ENCODE measurements around the gene FCGR2B.
"Not testable (repeated sequence)": the region's sequence is repeated elsewhere in the genome, so short reads cannot be mapped to it uniquely, and the experiment has no call there.

FCGR2B gene
- 2.4 to 41.3 (median 22.4) reads per million in 17 experiments for total RNA-seq

DNA sequence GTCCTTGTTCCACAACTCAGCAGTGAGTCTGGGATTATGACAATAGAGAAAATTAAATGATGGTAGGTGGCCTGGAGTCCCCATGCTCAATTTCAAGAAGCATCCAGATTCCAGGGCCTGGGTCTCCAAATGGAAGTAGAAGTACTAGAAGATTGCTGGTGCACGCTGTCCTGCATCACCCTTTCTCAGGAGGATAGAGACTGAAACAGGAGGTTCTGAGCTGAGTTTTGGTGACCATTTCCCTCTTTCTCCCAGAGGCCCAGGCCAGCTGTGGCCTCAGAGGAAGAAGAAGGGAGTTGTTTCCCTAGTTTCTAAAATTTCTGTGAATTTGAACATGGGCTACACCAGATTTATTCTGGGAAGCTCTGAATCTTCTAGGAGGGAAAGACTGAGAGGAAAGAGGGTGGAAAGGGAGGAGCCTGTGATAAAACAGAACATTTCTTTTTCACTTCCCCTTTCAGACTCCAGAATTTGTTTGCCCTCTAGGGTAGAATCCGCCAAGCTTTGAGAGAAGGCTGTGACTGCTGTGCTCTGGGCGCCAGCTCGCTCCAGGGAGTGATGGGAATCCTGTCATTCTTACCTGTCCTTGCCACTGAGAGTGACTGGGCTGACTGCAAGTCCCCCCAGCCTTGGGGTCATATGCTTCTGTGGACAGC is at the start of gene FCGR2B:
TSS of gene FCGR2B (plus strand) at position 460 of the 656 bp plus-strand sequence. CDS start at position 559, 99 bp downstream.
- DNase-seq: not testable (repeated sequence)

DNA sequence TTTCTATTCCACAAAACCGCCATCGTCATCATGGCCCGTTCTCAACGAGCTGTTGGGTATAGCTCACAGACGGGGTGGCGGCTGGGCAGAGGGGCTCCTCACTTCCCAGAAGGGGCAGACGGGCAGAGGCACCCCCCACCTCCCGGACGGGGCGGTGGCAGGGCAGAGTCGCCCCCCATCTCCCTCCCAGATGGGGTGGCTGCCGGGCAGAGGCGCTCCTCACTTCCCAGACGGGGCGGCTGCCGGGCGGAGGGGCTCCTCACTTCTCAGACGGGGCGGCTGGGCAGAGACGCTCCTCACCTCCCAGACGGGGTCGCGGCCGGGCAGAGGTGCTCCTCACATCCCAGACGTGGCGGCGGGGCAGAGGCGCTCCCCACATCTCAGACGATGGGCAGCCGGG is 46.5 kb upstream of the FCGR2B start:
- not testable (repeated sequence) for DNase-seq

- DNase-seq: not testable (repeated sequence)
Observed at GRCh38 chr1:161618517-161618916, 44.4 kb upstream of the FCGR2B start.

GRCh38 chr1:161620399-161620798 is 42.5 kb upstream of the FCGR2B start:
- not testable (repeated sequence) for DNase-seq

GRCh38 chr1:161621181-161622000 is 41.6 kb upstream of the FCGR2B start:
- peak; percentile 77 to 86 (median 82) for DNase-seq

DNA sequence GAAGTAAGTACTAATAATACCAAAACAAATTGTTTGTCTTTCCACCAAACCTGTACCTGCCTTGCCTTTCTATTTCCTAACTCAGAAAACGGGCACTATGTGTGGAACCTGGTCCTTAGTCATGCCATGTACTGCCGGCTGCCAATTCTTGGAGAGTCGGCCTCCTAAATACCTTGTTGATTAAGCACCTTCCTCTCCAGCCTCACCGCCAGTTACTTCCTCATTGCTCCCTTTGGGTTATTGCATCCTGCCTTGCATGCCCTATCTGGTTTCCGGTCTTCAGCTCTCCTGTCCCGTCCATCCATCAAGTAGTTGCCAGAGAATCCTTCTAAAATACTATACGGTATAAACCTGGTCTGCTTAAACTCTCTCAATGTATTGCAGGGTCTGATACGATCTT is 40.9 kb upstream of the FCGR2B start:
- DNase-seq: peak in 2 of 4 experiments; percentile 19 to 20

DNA sequence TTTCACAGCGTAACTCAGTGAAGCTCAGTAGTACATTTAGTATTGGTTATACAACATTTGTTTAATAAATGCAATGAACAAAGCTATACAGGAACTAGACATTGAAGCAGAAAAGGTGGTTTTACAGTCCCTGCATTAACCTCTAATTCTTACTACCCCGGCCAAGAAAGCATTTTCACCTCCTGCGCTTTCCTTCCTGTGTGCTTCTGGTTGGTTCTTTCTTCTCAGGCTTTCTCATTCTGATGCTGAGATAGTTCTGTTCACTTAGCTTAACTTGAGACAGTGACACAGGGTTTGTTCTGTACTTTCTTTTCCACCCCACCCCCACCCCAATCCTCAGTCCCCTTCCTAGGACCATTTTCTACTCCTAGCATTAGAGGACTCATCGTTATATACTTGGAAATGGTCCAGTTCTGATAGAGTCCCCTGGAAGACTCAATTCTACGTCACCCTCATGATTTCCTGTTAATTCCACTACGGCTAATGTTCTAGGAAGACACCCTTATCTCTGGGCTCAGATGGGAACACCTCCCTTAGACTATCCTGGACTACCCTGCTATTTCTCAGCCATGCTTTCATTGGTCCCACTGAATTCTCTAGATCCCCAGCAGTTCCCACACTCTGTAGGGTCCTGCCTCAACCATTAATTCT is 39.4 kb upstream of the FCGR2B start:
- not testable (repeated sequence) for DNase-seq

- not testable (repeated sequence) for DNase-seq
Observed at GRCh38 chr1:161624605-161625004, 38.3 kb upstream of the FCGR2B start.

- peak in 1 of 4 experiments; percentile 18 for DNase-seq
Observed at GRCh38 chr1:161626445-161627146, 36.3 kb upstream of the FCGR2B start.

DNA sequence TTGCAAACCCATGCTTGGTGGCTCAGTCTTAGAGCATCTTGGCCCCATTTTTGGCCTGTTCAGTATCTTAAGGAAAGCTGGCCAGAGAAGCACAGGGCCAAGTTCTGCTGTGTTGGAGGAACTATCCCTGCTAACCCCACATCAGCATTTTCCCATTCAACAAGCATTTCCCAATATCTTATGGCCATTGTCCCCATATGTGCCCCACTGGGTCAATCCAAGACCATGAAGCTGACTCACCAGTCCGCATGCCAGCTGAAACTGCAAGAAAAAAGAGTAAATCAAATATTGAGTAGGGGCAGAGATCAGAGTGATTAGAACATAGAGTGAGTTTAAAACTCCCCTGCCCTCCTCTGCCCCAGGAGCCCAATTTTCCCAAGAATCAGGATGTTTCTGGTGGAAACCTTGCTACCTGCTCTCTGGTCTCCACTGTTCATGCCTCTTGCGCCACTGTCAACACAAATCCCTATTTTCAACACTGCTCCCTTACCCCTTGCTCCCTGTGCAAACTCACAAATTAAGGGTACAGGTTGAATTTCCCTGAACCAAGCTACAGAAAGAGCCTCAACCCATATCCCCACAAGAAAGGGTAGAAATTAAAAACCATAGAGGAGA is 32.7 kb upstream of the FCGR2B start:
- DNase-seq: peak in 2 of 4 experiments; percentile 27 to 41

DNA sequence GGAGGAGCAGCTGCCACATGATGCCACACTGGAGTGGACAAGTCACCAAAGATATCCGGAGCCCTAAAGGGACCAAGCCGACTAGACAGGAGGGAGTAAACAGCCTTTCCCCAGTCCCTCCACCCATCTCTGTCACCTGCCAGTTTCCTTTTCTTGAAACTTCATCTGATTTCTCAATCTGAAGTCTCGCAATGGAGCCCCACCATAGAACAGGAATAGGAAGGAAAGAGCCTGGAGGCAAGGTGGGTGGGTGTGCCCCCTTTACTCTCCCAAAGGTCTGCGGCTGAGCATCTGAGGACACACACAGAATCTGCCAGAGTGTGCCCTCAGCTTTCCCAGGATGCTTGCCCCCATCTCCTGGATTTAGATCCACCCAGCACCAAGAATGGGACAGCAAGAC is 31.9 kb upstream of the FCGR2B start, which contains the start of gene FCGR3B:
TSS of gene FCGR3B (minus strand) at position 101 of the 400 bp plus-strand sequence. CDS start at position 19, 82 bp downstream.
- no peak for DNase-seq

DNA sequence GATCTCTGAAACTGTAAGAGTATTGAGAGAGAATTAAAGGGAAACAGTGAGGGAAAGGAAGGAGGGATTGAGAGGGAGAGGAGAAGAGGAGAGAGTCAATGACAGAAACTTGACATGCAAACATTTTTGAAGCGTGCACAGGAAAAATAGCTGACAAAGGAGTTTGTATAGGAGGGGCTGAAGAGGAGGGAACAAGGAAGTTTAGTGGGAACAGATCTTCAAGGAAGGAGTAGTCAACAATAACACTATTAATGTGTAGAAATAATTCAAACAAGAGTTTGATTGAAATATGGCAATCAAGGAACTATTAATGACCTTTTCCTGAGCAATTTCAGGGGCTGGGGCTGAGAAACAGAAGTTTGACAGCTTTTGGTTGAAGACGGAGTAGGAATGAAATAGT is 27.9 kb upstream of the FCGR2B start:
- DNase-seq: not testable (repeated sequence)

DNA sequence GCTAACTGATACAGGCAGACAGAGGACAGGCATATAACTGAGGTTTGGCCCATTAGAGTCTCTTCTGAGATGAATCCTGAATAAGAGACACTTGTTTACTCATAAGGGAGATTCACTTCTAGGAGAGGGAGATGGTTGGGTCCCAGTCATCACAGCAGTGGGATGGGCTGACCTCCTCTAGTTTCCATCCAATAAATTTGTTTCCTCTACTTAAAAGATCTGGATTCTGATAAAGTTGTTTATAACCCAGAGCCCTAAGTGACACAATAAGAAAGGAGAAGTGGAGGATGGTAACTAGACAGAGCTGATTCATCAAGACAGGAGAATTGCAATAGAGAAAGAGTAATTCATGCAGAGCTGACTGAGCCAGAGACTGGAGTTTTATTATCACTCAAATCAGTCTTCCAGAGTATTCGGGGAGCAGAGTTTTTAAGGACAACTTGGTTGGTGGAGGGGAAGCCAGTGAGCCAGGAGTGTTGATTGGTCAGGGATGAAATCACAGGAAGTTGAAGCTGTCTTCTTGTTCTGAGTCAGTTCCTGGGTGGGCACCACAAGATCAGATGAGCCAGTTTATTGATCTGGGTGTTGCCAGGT is 26.7 kb upstream of the FCGR2B start:
- peak in 2 of 4 experiments; percentile 51 to 52 for DNase-seq

- DNase-seq: not testable (repeated sequence)
Observed at GRCh38 chr1:161636976-161637375, 26.0 kb upstream of the FCGR2B start.

DNA sequence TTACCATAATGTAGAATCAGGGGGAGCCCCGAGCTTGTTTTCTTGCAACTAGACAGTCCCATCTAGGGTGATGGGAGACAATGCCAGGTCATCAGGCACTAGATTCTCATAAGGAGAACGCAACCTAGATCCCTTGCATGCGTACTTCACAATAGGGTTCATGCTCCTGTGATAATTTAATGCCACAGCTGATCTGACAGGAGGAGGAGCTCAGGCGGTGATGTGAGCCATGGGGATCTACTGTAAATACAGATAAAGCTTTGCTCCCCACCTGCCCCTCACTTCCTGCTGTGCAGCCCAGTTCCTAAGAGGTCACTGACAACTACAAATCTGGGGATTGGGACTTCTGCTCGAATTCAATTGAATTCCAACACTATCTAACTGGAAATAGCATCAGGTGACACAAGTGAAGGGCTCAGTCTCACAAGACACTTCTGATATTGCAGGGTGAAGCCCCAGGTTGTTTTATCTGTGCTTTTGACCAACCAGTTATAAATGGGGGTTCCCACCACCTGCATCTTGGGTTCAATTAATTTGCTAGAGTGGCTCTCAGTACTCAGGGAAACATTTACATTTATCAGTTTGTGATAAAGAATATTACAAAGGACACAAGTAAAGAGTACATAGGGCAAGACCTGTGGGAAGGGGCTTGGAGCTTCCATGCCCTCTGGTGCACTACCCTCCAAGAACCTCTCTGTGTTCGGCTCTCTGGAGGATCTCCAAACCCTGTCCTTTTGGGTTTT is 24.5 kb upstream of the FCGR2B start:
- DNase-seq: not testable (repeated sequence)

GRCh38 chr1:161639203-161639602 is 23.7 kb upstream of the FCGR2B start:
- not testable (repeated sequence) for DNase-seq

- DNase-seq: peak; percentile 35 to 92 (median 71)
Observed at GRCh38 chr1:161642697-161643096, 20.2 kb upstream of the FCGR2B start.

DNA sequence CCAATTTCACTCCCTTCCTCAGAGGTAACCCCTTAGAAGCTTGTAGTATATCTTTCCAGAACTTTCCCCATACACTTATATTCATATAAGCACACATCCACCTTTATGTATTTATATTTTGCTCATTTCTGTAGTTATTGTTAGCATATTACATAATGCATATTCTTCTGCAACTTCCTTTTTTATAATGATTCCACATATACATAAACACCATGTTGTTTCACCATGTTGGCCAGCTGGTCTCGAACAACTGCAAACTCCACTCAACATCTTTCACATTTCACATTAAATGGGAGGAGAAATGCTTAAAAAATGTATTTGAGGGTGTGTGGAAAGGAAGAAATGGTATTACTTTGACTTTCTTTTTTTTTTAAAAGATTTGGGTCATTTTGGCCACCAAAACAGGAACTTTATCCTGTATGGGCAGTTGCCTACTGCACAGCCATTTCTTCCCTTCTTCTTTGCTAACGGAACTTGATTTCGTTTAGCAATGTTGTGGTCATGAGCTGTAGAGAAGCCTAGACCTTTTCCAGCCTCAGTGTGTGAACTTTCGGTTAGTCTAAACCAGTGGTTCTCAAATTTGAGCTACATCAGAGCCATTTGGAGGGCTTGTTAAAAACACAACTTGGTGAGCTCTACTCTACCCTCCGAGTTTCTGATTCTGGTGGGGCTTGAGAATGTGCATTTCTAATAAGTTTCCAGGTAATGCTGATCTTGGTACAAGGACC is 19.3 kb upstream of the FCGR2B start:
- peak in 3 of 4 experiments; percentile 44 to 61 (median 61) for DNase-seq

DNA sequence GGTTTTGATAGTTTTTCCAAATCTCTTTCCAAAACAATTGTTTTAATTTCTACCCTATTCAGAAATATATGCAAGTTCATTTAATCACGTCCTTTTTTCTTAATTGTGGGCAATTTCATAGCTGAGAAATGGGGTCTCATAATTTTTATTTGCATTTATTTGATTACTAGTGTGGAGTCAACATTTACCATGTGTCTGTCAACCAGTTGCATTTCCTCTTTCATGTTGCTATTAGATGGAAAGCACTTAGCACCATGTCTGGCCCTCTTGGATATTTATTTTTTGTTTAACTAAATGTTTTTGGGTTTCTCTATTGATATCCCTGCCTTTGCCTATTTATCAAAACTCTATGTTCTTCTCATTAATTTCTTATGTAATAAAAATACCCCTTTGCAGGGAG is 18.1 kb upstream of the FCGR2B start:
- DNase-seq: peak in 3 of 4 experiments; percentile 0 to 37 (median 21)
